ENCODE data around the gene PTPRD.

PTPRD gene

DNA sequence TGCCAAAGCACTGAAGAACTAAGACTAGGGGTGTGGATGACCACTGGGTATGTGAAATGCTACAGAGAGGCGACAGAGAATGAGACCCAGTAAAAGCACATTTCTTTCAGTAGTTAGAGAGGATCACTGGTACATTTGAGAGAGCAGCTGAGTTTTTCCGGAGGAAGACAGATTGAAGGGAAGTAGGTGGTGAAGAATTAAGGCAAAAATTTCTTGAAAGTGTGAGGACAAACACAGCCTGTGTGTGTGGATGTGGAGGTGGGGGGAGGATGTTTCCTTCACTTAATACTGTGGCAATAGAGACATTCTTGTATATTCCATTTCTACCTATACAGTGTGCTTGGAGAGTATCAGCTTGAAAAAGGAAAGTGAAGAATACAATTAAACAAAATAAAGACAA, 1942.1 kb downstream of the PTPRD start:
- Histone ChIP-seq H3F3A (ENCODE audit: low read depth) (no peaks in the 10 kb centered on the region), H3K4me3 (ENCODE audit: low read length, poor library complexity, severe bottlenecking) (no peak overlapping the region), H3K9ac (ENCODE audit: low read depth, low read length, poor library complexity, severe bottlenecking) (no peak overlapping the region), H4K20me1 (ENCODE audit: insufficient read depth, low read length, poor library complexity, severe bottlenecking) (peaks cover 6% of the 10 kb centered on the region), H2AFZ (ENCODE audit: low read length) (no peak overlapping the region), H3K9me3 (ENCODE audit: insufficient read depth, low read depth, low read length) (no peaks in the 10 kb centered on the region), H3K4me2 (ENCODE audit: low read depth, low read length, poor library complexity, severe bottlenecking) (no peak overlapping the region), H3K27me3 (ENCODE audit: insufficient read depth, low read length, poor library complexity, severe bottlenecking) (no peaks in the 10 kb centered on the region), H3K9me2 (replicated peaks; ENCODE audit: low read depth, low read length) (no peaks in the 10 kb centered on the region), H3K79me2 (ENCODE audit: insufficient read depth, low read length) (peaks cover 88% of the 10 kb centered on the region), H3K36me3 (ENCODE audit: insufficient read depth, low read length) (no peaks in the 10 kb centered on the region), H3K4me1 (ENCODE audit: insufficient read depth, low read length, poor library complexity, severe bottlenecking) (peaks cover 24% of the 10 kb centered on the region)
- TF ChIP-seq EZH2phosphoT487 (IDR thresholded peaks at IDR 0.05; ENCODE audit: borderline replicate concordance) = no peak
- TF ChIP-seq, protein P1, sequence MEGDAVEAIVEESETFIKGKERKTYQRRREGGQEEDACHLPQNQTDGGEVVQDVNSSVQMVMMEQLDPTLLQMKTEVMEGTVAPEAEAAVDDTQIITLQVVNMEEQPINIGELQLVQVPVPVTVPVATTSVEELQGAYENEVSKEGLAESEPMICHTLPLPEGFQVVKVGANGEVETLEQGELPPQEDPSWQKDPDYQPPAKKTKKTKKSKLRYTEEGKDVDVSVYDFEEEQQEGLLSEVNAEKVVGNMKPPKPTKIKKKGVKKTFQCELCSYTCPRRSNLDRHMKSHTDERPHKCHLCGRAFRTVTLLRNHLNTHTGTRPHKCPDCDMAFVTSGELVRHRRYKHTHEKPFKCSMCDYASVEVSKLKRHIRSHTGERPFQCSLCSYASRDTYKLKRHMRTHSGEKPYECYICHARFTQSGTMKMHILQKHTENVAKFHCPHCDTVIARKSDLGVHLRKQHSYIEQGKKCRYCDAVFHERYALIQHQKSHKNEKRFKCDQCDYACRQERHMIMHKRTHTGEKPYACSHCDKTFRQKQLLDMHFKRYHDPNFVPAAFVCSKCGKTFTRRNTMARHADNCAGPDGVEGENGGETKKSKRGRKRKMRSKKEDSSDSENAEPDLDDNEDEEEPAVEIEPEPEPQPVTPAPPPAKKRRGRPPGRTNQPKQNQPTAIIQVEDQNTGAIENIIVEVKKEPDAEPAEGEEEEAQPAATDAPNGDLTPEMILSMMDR (conservative IDR thresholded peaks at IDR 0.05; ENCODE audit: low read length) = no peak

DNA sequence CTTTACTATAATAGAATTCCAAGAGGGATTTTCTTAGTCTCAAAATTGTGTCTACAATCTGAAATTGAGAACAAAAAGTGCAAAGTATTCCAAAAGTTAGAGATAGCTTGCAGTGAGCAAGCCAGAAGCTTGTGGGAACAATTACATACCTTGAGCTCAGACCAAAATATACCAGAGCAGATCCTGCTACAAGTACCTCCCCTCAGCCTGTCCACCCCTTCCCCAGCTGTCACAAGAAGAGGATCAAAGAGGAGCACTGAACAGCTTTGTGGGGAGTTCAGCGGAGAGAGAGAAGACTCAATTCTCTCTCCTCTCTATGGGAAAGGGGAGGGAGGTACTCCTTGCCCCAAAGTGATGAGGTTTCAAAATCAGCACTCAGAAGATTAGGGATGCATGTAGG, 1944.1 kb downstream of the PTPRD start:
- H3K4me3 ChIP-seq (ENCODE audit: low read length, poor library complexity, severe bottlenecking) = no peak overlapping the region
- peaks cover 89% of the 10 kb centered on the region for H3K79me2 ChIP-seq (ENCODE audit: insufficient read depth, low read length)
- H3K27me3 ChIP-seq (ENCODE audit: insufficient read depth, low read length, poor library complexity, severe bottlenecking) = no peaks in the 10 kb centered on the region
- no peak overlapping the region for H3K9ac ChIP-seq (ENCODE audit: low read depth, low read length, poor library complexity, severe bottlenecking)
- no peaks in the 10 kb centered on the region for H3K36me3 ChIP-seq (ENCODE audit: insufficient read depth, low read length)
- H3K9me2 ChIP-seq (replicated peaks; ENCODE audit: low read depth, low read length) = no peaks in the 10 kb centered on the region
- no peak overlapping the region for H2AFZ ChIP-seq (ENCODE audit: low read length)
- H3F3A ChIP-seq (ENCODE audit: low read depth) = no peaks in the 10 kb centered on the region
- TF ChIP-seq, protein P1 (conservative IDR thresholded peaks at IDR 0.05; ENCODE audit: low read length) = no peak
- TF ChIP-seq EZH2phosphoT487 (IDR thresholded peaks at IDR 0.05; ENCODE audit: borderline replicate concordance) = no peak
- H3K4me1 ChIP-seq (ENCODE audit: insufficient read depth, low read length, poor library complexity, severe bottlenecking) = peaks cover 32% of the 10 kb centered on the region
- H3K4me2 ChIP-seq (ENCODE audit: low read depth, low read length, poor library complexity, severe bottlenecking) = no peak overlapping the region
- H4K20me1 ChIP-seq (ENCODE audit: insufficient read depth, low read length, poor library complexity, severe bottlenecking) = peaks cover 8% of the 10 kb centered on the region
- H3K9me3 ChIP-seq (ENCODE audit: insufficient read depth, low read depth, low read length) = no peaks in the 10 kb centered on the region

DNA sequence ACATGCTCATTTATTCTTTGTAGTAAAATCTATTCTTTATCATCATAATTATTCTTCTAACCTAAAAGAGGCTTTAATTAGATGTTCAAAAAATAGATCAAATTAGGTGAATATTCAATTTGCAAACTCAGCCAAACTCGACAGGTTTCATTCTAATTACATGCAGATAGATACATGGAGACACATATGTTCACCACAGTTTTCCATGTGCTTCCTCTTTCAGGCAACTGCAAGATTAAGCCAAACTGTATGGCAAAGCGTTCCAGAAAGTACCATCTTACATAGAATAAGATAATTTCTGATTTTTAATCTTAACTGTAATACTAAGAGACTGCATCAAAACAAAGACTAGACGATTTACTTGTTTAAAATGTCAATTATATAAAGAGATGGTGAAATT, 1944.6 kb downstream of the PTPRD start:
- Histone ChIP-seq H2AFZ (ENCODE audit: low read length) (no peak overlapping the region), H3K9me3 (ENCODE audit: insufficient read depth, low read depth, low read length) (no peaks in the 10 kb centered on the region), H3K9ac (ENCODE audit: low read depth, low read length, poor library complexity, severe bottlenecking) (no peak overlapping the region), H3K9me2 (replicated peaks; ENCODE audit: low read depth, low read length) (no peaks in the 10 kb centered on the region), H3F3A (ENCODE audit: low read depth) (no peaks in the 10 kb centered on the region), H3K4me2 (ENCODE audit: low read depth, low read length, poor library complexity, severe bottlenecking) (no peak overlapping the region), H3K36me3 (ENCODE audit: insufficient read depth, low read length) (no peaks in the 10 kb centered on the region), H3K4me1 (ENCODE audit: insufficient read depth, low read length, poor library complexity, severe bottlenecking) (peaks cover 32% of the 10 kb centered on the region), H3K4me3 (ENCODE audit: low read length, poor library complexity, severe bottlenecking) (no peak overlapping the region), H3K27me3 (ENCODE audit: insufficient read depth, low read length, poor library complexity, severe bottlenecking) (no peaks in the 10 kb centered on the region), H4K20me1 (ENCODE audit: insufficient read depth, low read length, poor library complexity, severe bottlenecking) (peaks cover 8% of the 10 kb centered on the region), H3K79me2 (ENCODE audit: insufficient read depth, low read length) (peaks cover 91% of the 10 kb centered on the region)
- TF ChIP-seq, protein P1 (conservative IDR thresholded peaks at IDR 0.05; ENCODE audit: low read length) = no peak
- TF ChIP-seq EZH2phosphoT487 (IDR thresholded peaks at IDR 0.05; ENCODE audit: borderline replicate concordance) = no peak

Data from Loucy (cell line).